ENCODE measurements around the gene TNP1. TPM values are rescaled to one million over a fixed set of nuclear protein-coding genes. Genes with fewer than 3 reads are reported as not detected.

Gene TNP1, protein sequence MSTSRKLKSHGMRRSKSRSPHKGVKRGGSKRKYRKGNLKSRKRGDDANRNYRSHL
- 0.57 TPM for total RNA-seq
- polyA plus RNA-seq: 3.4 TPM
- long read RNA-seq, donor 1: 0 reads
- long read RNA-seq, donor 2: 0 reads
- long read RNA-seq, donor 3: 0 reads
- long read RNA-seq, donor 4: 0 reads
- long read RNA-seq, donor 5: 0 reads
- long read RNA-seq, donor 6: 0 reads
- long read RNA-seq, donor 7: 0 reads
- long read RNA-seq, donor 8: 0 reads
- long read RNA-seq, donor 9: 0 reads
- long read RNA-seq, donor 10: 0 reads

DNA sequence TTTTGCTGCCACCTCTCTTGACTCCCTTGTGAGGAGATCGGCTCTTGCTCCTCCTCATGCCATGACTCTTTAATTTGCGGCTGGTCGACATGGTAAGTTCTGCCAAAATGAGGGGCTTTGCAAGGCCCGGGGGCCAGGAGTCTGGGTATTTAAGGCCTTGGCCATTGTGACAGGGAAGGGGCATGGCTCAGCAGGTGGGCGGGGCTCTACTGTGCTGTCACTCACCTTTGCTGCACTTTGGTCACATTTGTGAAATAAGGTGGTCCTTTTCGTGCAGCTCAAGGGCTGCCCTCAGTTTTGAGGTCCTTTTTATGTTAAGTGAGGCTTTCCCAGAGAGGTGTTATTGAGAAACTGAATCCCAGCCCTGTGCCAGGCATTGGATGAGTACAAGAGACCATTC is at the start of gene TNP1:
TNP1 (minus strand) TSS at position 121 of the 400 bp plus-strand sequence; CDS start at position 91, 30 bp downstream.
- H3K36me3 ChIP-seq (ENCODE audit: control insufficient read depth in 2 of 2, insufficient read depth in 2 of 2, low read length in 1 of 2): no peaks in the 10 kb centered on the region
- peaks cover 0 to 16% of the 10 kb centered on the region in 2 donors for H3K4me1 ChIP-seq (ENCODE audit: control insufficient read depth in 2 of 2, insufficient read depth in 2 of 2, low read length in 2 of 2)
- no peak within 1 kb of the TSS for H3K4me3 ChIP-seq (ENCODE audit: low read length in 2 of 2)
- WGBS: 97% methylated on average over 6 of the region's 6 CpGs
- no peak for DNase-seq (ENCODE audit: low read depth in 6 of 9, low spot score in 9 of 9)
- no peaks in the 10 kb centered on the region for H3K27me3 ChIP-seq (ENCODE audit: control insufficient read depth in 2 of 2, insufficient read depth in 1 of 2, low read length in 1 of 2)
- no peaks in the 10 kb centered on the region for H3K9me3 ChIP-seq (ENCODE audit: control insufficient read depth in 2 of 2, insufficient read depth in 1 of 2, low read length in 1 of 2)
- H3K27ac ChIP-seq (ENCODE audit: low read depth in 1 of 2, low read length in 1 of 2): no peak within 1 kb of the TSS

DNA sequence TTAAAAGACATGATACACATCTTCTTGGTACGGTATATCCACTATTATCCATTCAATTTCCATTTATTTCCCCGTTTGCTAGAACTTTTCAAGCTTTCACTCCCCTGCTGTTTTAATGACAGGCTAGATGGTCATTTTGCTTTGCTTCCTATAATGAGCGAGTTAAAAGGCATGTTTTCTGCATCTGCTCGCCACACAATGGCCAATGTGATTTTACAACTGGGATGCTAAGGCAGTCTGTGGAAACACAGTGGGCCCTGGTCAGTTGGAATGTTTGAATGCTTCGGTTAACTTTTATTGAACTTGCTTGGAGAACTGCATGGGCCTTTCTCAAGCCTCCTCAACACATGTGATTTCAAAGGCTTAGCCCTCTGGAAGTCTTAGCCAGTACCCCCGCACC is 48.4 kb upstream of the TNP1 start:
- DNase-seq (ENCODE audit: low read depth in 6 of 9, low spot score in 9 of 9): no peak
- 98% methylated on average over 6 of the region's 6 CpGs for WGBS

DNA sequence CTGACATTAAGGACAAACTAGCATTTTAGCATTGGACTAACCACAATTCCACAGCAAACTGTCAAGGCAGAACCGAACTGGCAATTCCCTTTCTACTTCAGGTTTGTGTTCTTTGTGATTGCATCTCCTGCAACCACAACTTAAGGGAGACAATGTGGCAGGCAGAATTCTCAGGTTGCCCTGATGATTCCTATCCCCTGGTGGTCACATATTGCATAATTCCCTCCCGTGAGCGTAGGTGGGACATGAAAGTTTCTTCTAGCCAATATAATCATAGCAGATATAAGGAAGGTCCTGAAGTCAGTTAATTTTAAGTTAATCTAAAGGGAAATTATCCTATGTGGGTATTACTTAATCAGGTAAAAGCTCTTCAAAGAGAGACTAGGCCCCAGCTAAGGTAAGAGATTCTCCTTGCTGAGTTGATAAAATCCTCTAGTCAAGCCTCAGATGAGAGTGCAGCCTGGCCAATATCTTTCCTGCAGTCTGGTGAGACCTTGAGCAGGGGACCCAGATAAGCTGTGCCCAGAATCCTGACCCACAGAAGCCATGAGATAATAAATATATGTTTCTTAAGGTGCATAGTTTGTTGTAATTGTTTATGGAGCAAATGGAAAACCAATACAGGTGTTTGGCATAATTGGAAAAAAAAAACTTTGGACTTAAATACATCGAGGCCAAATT is 45.9 kb upstream of the TNP1 start:
- Histone ChIP-seq H3K4me3 (ENCODE audit: low read length in 2 of 2) (no peak overlapping the region), H3K27ac (ENCODE audit: low read depth in 1 of 2, low read length in 1 of 2) (no peak overlapping the region), H3K4me1 (ENCODE audit: control insufficient read depth in 2 of 2, insufficient read depth in 2 of 2, low read length in 2 of 2) (peaks cover 0 to 3% of the 10 kb centered on the region in 2 donors), H3K36me3 (ENCODE audit: control insufficient read depth in 2 of 2, insufficient read depth in 2 of 2, low read length in 1 of 2) (no peaks in the 10 kb centered on the region), H3K27me3 (ENCODE audit: control insufficient read depth in 2 of 2, insufficient read depth in 1 of 2, low read length in 1 of 2) (no peaks in the 10 kb centered on the region), H3K9me3 (ENCODE audit: control insufficient read depth in 2 of 2, insufficient read depth in 1 of 2, low read length in 1 of 2) (peaks cover 0 to 10% of the 10 kb centered on the region in 2 donors)
- WGBS: 85% methylated on average over 4 of the region's 4 CpGs
- no peak for DNase-seq (ENCODE audit: low read depth in 6 of 9, low spot score in 9 of 9)

More for the DNA sequence above, 48.4 kb upstream of the TNP1 start:
- Histone ChIP-seq H3K36me3 (ENCODE audit: control insufficient read depth in 2 of 2, insufficient read depth in 2 of 2, low read length in 1 of 2) (no peaks in the 10 kb centered on the region), H3K4me3 (ENCODE audit: low read length in 2 of 2) (no peak overlapping the region), H3K27ac (ENCODE audit: low read depth in 1 of 2, low read length in 1 of 2) (no peak overlapping the region), H3K9me3 (ENCODE audit: control insufficient read depth in 2 of 2, insufficient read depth in 1 of 2, low read length in 1 of 2) (peaks cover 0 to 3% of the 10 kb centered on the region in 2 donors), H3K4me1 (ENCODE audit: control insufficient read depth in 2 of 2, insufficient read depth in 2 of 2, low read length in 2 of 2) (peaks cover 0 to 3% of the 10 kb centered on the region in 2 donors), H3K27me3 (ENCODE audit: control insufficient read depth in 2 of 2, insufficient read depth in 1 of 2, low read length in 1 of 2) (no peaks in the 10 kb centered on the region)

DNA sequence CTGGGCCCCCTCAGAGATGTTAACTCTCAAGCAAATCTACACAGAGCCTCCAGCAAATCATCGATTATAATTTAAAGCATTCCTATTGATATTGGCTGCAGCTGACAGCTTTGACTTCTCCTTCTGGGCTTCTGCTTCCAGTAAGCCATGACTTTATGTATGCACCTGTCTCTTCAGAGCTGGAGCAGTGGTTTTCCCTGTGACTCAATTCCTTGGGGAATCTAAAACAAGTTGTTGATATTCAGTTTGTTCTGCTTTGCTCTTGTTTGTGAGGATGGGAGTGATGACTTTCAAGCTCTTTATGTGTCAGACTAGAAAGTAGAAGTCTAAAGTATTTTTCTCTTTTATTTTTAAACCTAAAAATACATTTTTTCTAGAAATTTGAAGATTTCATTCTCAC is 45.1 kb upstream of the TNP1 start:
- Histone ChIP-seq H3K4me1 (ENCODE audit: control insufficient read depth in 2 of 2, insufficient read depth in 2 of 2, low read length in 2 of 2) (peaks cover 0 to 3% of the 10 kb centered on the region in 2 donors), H3K9me3 (ENCODE audit: control insufficient read depth in 2 of 2, insufficient read depth in 1 of 2, low read length in 1 of 2) (peaks cover 0 to 10% of the 10 kb centered on the region in 2 donors), H3K36me3 (ENCODE audit: control insufficient read depth in 2 of 2, insufficient read depth in 2 of 2, low read length in 1 of 2) (no peaks in the 10 kb centered on the region), H3K27me3 (ENCODE audit: control insufficient read depth in 2 of 2, insufficient read depth in 1 of 2, low read length in 1 of 2) (no peaks in the 10 kb centered on the region), H3K27ac (ENCODE audit: low read depth in 1 of 2, low read length in 1 of 2) (no peak overlapping the region), H3K4me3 (ENCODE audit: low read length in 2 of 2) (no peak overlapping the region)
- DNase-seq (ENCODE audit: low read depth in 6 of 9, low spot score in 9 of 9): no peak
- 96% methylated on average over 1 of the region's 1 CpG for WGBS

DNA sequence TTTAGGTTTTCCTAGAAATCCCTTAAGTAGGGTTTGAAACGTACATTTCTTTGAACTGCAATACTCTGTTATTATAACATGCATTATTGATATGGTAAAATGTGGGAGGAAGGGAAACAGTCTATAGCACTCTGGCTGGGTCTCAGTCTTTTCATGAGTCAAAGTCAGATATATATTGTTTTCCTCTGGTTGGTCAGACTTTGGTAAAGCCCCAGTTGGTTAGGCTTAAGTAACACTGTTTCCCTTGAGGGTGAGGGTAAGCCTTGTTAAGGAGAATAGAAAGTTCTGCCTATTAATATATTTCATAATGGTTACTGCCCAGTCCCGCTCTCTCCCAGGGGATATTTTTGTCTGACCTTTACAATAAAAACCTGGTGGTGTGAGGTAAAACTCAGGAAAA is 44.7 kb upstream of the TNP1 start:
- Histone ChIP-seq H3K27me3 (ENCODE audit: control insufficient read depth in 2 of 2, insufficient read depth in 1 of 2, low read length in 1 of 2) (no peaks in the 10 kb centered on the region), H3K4me1 (ENCODE audit: control insufficient read depth in 2 of 2, insufficient read depth in 2 of 2, low read length in 2 of 2) (peaks cover 0 to 3% of the 10 kb centered on the region in 2 donors), H3K27ac (ENCODE audit: low read depth in 1 of 2, low read length in 1 of 2) (no peak overlapping the region), H3K4me3 (ENCODE audit: low read length in 2 of 2) (no peak overlapping the region), H3K9me3 (ENCODE audit: control insufficient read depth in 2 of 2, insufficient read depth in 1 of 2, low read length in 1 of 2) (peaks cover 0 to 10% of the 10 kb centered on the region in 2 donors), H3K36me3 (ENCODE audit: control insufficient read depth in 2 of 2, insufficient read depth in 2 of 2, low read length in 1 of 2) (no peaks in the 10 kb centered on the region)
- no peak for DNase-seq (ENCODE audit: low read depth in 6 of 9, low spot score in 9 of 9)
- WGBS: 88% methylated on average over 2 of the region's 2 CpGs

DNA sequence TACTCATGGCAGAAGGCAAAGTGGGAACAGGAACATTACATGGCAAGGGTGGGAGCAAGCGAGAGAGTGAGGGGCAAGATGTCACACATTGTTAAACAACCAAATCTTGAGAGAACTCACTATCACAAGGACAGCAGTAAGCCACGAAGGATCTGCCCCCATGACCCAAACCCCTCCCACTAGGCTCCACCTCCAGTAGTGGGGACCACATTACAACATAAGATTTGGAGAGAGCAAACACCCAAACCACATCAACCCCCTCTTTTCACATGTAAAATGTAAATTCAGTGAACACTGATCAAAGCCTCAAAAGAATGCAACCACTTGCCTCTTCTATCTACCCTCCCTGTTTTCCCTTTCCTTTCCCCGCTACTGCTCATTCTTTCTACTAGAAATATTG is 43.6 kb upstream of the TNP1 start:
- Histone ChIP-seq H3K27ac (ENCODE audit: low read depth in 1 of 2, low read length in 1 of 2) (no peak overlapping the region), H3K9me3 (ENCODE audit: control insufficient read depth in 2 of 2, insufficient read depth in 1 of 2, low read length in 1 of 2) (peaks cover 0 to 10% of the 10 kb centered on the region in 2 donors), H3K36me3 (ENCODE audit: control insufficient read depth in 2 of 2, insufficient read depth in 2 of 2, low read length in 1 of 2) (no peaks in the 10 kb centered on the region), H3K4me1 (ENCODE audit: control insufficient read depth in 2 of 2, insufficient read depth in 2 of 2, low read length in 2 of 2) (peaks cover 0 to 3% of the 10 kb centered on the region in 2 donors), H3K27me3 (ENCODE audit: control insufficient read depth in 2 of 2, insufficient read depth in 1 of 2, low read length in 1 of 2) (no peaks in the 10 kb centered on the region), H3K4me3 (ENCODE audit: low read length in 2 of 2) (no peak overlapping the region)
- DNase-seq (ENCODE audit: low read depth in 6 of 9, low spot score in 9 of 9): peak in 3 of 9 donors; percentile 11 to 36 (median 33)
- WGBS: 83% methylated on average over 3 of the region's 3 CpGs

DNA sequence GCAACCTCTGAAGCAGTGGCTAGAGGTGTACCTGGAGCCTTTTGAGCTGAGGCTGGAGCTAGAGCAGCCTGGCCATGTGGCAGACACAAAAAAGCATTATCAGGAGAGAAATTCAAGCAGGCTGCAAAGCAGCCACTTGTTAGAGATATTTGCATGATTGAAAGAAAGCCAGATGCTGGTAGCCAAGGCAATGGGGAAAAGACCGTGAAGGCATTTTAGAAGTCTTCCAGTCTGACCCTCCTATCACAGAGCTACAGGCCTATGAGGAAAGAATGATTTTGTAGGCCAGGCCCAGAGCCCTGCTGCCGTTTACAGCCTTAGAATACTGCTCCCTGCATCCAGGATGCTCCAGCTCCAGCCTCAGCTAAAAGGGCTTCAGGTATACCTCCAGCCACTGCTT is 41.4 kb upstream of the TNP1 start:
- Histone ChIP-seq H3K9me3 (ENCODE audit: control insufficient read depth in 2 of 2, insufficient read depth in 1 of 2, low read length in 1 of 2) (peaks cover 0 to 10% of the 10 kb centered on the region in 2 donors), H3K27me3 (ENCODE audit: control insufficient read depth in 2 of 2, insufficient read depth in 1 of 2, low read length in 1 of 2) (no peaks in the 10 kb centered on the region), H3K4me3 (ENCODE audit: low read length in 2 of 2) (no peak overlapping the region), H3K36me3 (ENCODE audit: control insufficient read depth in 2 of 2, insufficient read depth in 2 of 2, low read length in 1 of 2) (no peaks in the 10 kb centered on the region), H3K4me1 (ENCODE audit: control insufficient read depth in 2 of 2, insufficient read depth in 2 of 2, low read length in 2 of 2) (peaks cover 0 to 3% of the 10 kb centered on the region in 2 donors), H3K27ac (ENCODE audit: low read depth in 1 of 2, low read length in 1 of 2) (no peak overlapping the region)
- DNase-seq (ENCODE audit: low read depth in 6 of 9, low spot score in 9 of 9): no peak
- WGBS: 98% methylated on average over 2 of the region's 2 CpGs

DNA sequence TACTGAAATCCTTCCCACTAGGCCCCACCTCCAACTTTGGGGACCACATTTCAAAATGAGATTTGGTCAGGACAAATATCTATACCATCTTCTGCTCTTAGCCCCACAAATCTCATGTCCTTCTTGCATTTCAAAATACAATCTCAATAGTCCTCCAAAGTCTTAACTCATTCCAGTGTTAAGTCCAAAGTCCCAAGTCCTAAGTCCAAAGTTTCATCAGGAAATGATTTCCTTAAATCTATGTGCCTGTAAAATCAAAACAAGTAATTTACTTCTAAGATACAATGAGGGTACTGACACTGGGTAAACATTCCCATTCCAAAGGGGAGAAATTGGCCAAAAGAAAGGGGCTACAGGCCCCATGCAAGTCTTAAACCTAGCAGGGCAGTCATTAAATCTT is 40.5 kb upstream of the TNP1 start:
- no peak overlapping the region for H3K4me3 ChIP-seq (ENCODE audit: low read length in 2 of 2)
- no peak overlapping the region for H3K27ac ChIP-seq (ENCODE audit: low read depth in 1 of 2, low read length in 1 of 2)
- peaks cover 0 to 10% of the 10 kb centered on the region in 2 donors for H3K9me3 ChIP-seq (ENCODE audit: control insufficient read depth in 2 of 2, insufficient read depth in 1 of 2, low read length in 1 of 2)
- no peak for DNase-seq (ENCODE audit: low read depth in 6 of 9, low spot score in 9 of 9)
- no peaks in the 10 kb centered on the region for H3K27me3 ChIP-seq (ENCODE audit: control insufficient read depth in 2 of 2, insufficient read depth in 1 of 2, low read length in 1 of 2)
- H3K36me3 ChIP-seq (ENCODE audit: control insufficient read depth in 2 of 2, insufficient read depth in 2 of 2, low read length in 1 of 2): no peaks in the 10 kb centered on the region
- peaks cover 0 to 1% of the 10 kb centered on the region in 2 donors for H3K4me1 ChIP-seq (ENCODE audit: control insufficient read depth in 2 of 2, insufficient read depth in 2 of 2, low read length in 2 of 2)

DNA sequence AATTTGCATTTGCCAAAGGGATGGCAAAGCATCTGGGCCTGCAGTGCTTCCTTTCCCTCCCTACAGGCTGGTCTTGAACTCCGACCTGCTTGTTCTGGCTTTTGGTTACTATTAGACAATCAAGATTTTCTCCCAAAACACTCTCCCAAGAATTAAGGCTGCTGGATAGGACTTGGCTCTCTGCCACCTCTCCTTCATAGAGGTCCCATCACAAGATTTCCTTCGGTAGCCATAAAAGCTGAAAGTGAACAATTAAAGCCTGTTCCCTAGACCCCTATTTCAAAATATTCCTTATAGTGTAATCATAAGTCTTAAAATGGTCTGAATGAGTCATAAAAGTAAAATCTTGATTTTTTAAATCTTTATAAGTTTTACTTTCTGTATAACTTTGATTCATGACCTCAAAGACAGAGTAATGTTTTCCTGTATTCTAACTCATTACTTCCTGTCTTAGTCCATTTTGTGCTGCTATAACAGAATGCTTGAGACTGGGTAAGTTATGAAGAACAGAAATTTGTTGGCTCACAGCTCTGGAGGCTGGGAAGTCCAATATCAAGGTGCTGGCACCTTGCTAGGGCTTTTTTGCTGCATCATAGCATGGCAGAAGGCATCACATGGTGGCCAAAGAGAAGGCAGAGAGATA is 37.8 kb upstream of the TNP1 start:
- Histone ChIP-seq H3K9me3 (ENCODE audit: control insufficient read depth in 2 of 2, insufficient read depth in 1 of 2, low read length in 1 of 2) (peaks cover 0 to 7% of the 10 kb centered on the region in 2 donors), H3K36me3 (ENCODE audit: control insufficient read depth in 2 of 2, insufficient read depth in 2 of 2, low read length in 1 of 2) (no peaks in the 10 kb centered on the region), H3K4me1 (ENCODE audit: control insufficient read depth in 2 of 2, insufficient read depth in 2 of 2, low read length in 2 of 2) (no peaks in the 10 kb centered on the region), H3K27ac (ENCODE audit: low read depth in 1 of 2, low read length in 1 of 2) (no peak overlapping the region), H3K27me3 (ENCODE audit: control insufficient read depth in 2 of 2, insufficient read depth in 1 of 2, low read length in 1 of 2) (no peaks in the 10 kb centered on the region), H3K4me3 (ENCODE audit: low read length in 2 of 2) (no peak overlapping the region)
- no peak for DNase-seq (ENCODE audit: low read depth in 6 of 9, low spot score in 9 of 9)
- WGBS: 98% methylated on average over 2 of the region's 2 CpGs
